ENCODE measurements around the gene AQP3. TPM values are rescaled to one million over a fixed set of nuclear protein-coding genes. Genes with fewer than 3 reads are reported as not detected.

AQP3 gene
- total and polyA plus RNA-seq, 2 of the 8 experiments (the other 6 are each of a cell fraction or from before 2014, with no cell fraction given), result 2.6 to 7.6 TPM

DNA sequence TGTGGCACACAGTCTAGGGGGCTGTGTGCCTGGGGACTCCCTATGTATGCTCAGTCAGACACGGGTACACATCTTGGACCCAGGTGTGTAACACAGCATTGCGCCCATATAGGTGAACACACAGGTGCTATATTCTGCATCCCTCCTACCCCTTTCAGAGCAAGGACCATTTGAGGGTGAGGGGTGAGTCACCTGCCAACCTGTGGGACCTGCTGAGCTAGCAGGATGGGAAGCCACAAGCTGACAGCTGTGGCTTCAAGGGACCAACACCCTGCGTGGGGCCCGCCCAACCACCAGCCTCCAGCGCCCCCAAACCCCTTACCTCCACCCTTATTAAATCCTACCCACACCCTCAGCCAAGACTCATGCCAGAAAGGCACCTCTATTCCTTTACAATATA is 30.4 kb downstream of the AQP3 start:
- no peak overlapping the region for H2BK15ac ChIP-seq (ENCODE audit: low read length)
- 75% methylated on average over 4 of the region's 5 CpGs; no CpG with 5 or more reads in 1 of the 2 experiments for WGBS, 2 experiments (ENCODE audit: extremely low coverage in 1 of 2, insufficient coverage in 1 of 2, insufficient read length in 1 of 2, insufficient replicate concordance in 2 of 2, low coverage in 1 of 2, low lambda C conversion rate in 2 of 2, missing lambda C conversion rate in 1 of 2)
- POLR2A ChIA-PET (ENCODE audit: partially characterized antibody), result interaction anchor here (1.4 kb wide), 1 partner anchor 44 kb away, joined by 3 read pairs; no protein-coding TSS in a partner anchor
- CTCF ChIA-PET (ENCODE audit: partially characterized antibody), result interaction anchor here (1.2 to 9.5 kb wide), 8 partner anchors 10 to 130 kb away, joined by 3 to 134 read pairs (median 33); partner anchors contain the start of genes AQP3 and AQP7
- H2AFZ ChIP-seq (ENCODE audit: low read length), result no peak overlapping the region
- no peaks in the 10 kb centered on the region for H4K20me1 ChIP-seq (replicated peaks in 1 of 2; ENCODE audit: control insufficient read depth in 1 of 2, insufficient read depth in 2 of 2, low read length in 2 of 2)
- TF ChIP-seq, protein P1, sequence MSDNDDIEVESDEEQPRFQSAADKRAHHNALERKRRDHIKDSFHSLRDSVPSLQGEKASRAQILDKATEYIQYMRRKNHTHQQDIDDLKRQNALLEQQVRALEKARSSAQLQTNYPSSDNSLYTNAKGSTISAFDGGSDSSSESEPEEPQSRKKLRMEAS (IDR thresholded peaks at IDR 0.05), result no peak
- FAIRE-seq (no peak), DNase-seq (ENCODE audit: low read depth in 1 of 2, low spot score in 2 of 2) (no peak)
- H3K23me2 ChIP-seq (ENCODE audit: low read depth, low read length), result no peaks in the 10 kb centered on the region
- no peaks in the 10 kb centered on the region; a peak in 1 of 7 replicates for H3K27me3 ChIP-seq (replicated peaks in 1 of 4; ENCODE audit: control insufficient read depth in 3 of 4, extremely low read depth in 1 of 4, insufficient read depth in 3 of 4, low read length in 3 of 4)
- H3K4me2 ChIP-seq (ENCODE audit: insufficient read depth in 1 of 2, low read depth in 2 of 2, low read length in 2 of 2), result no peak overlapping the region
- no peaks in the 10 kb centered on the region for H3K36me3 ChIP-seq (ENCODE audit: control insufficient read depth in 2 of 4, insufficient read depth in 4 of 4, low read length in 3 of 4)
- H3K27ac ChIP-seq (ENCODE audit: low read depth, low read length), result no peak overlapping the region
- no peak overlapping the region for H3K23ac ChIP-seq (ENCODE audit: insufficient read length)
- H3K4ac ChIP-seq (replicated peaks; ENCODE audit: insufficient read length, low read depth, low read length), result no peak overlapping the region
- no peak overlapping the region for H2BK20ac ChIP-seq (ENCODE audit: low read length)
- no peak overlapping the region for H2BK5ac ChIP-seq (ENCODE audit: low read depth, low read length)
- H2BK120ac ChIP-seq (replicated peaks; ENCODE audit: low read depth, low read length), result no peak overlapping the region
- no peak overlapping the region for H4K8ac ChIP-seq (ENCODE audit: extremely low read depth, insufficient read depth, low read length)
- H3K4me3 ChIP-seq (ENCODE audit: extremely low read depth in 1 of 4, insufficient read depth in 2 of 4, low read depth in 3 of 4, low read length in 4 of 4), result no peak overlapping the region
- H3K9ac ChIP-seq (replicated peaks in 1 of 4; ENCODE audit: extremely low read depth in 1 of 4, low read depth in 3 of 4, low read length in 3 of 4), result no peak overlapping the region
- no peaks in the 10 kb centered on the region for H3K79me2 ChIP-seq (ENCODE audit: control insufficient read depth in 1 of 2, insufficient read depth in 2 of 2, low read length in 2 of 2)
- H2BK12ac ChIP-seq (ENCODE audit: low read depth, low read length), result no peak overlapping the region
- H3K9me3 ChIP-seq (ENCODE audit: insufficient read depth in 2 of 2, low read depth in 1 of 2, low read length in 1 of 2), result no peaks in the 10 kb centered on the region
- no peak overlapping the region for H4K5ac ChIP-seq (ENCODE audit: insufficient read length, low read depth, low read length)
- no peak overlapping the region for H2AK5ac ChIP-seq (ENCODE audit: low read depth, low read length)
- H3K56ac ChIP-seq (replicated peaks; ENCODE audit: insufficient read length, low read depth, low read length), result no peak overlapping the region
- no peak overlapping the region for H3K14ac ChIP-seq (ENCODE audit: insufficient read length)
- no peaks in the 10 kb centered on the region for H3K79me1 ChIP-seq (ENCODE audit: low read depth, low read length)
- H3K4me1 ChIP-seq (replicated peaks in 1 of 4; ENCODE audit: control insufficient read depth in 3 of 4, insufficient read depth in 4 of 4, low read length in 3 of 4), result peaks cover 0 to 4% (median 3%) of the 10 kb centered on the region in 4 experiments; a peak in 2 of 7 replicates
- H3K18ac ChIP-seq (ENCODE audit: extremely low read depth, low read length), result no peak overlapping the region
- no peak overlapping the region for H4K91ac ChIP-seq (replicated peaks; ENCODE audit: insufficient read length, low read length)
